NCI-H345 treated with DMSO at 0.1 percent for 48 hours (cell line): ENCODE measurements around the gene PRDM5.

Experiments
- DNase-seq: peaks from one replicate; lab custom pipeline; 2025; ENCODE audit not compliant: unreplicated experiment; lab: John Stamatoyannopoulos, UW

PRDM5 gene

DNA sequence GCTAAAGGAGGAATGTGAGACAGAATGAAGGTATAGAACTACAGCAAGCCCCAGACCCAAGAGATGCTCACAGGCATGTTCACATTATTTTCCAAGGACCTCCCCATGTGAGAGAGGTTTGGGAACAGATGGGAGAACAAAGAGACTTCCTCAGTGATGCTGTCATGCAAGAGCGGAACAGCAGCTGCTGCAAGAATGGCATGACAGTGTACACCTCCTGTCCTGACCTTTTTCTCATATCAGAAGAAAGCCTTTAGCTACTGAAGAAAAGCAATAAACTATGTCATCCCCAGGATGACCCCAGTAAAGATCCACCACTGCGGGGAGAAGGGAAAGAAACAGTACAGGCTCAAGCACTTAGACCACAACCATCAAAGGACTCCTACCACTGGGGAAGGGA is 7.2 kb downstream of the PRDM5 start:
- peak; percentile 29 for DNase-seq

DNA sequence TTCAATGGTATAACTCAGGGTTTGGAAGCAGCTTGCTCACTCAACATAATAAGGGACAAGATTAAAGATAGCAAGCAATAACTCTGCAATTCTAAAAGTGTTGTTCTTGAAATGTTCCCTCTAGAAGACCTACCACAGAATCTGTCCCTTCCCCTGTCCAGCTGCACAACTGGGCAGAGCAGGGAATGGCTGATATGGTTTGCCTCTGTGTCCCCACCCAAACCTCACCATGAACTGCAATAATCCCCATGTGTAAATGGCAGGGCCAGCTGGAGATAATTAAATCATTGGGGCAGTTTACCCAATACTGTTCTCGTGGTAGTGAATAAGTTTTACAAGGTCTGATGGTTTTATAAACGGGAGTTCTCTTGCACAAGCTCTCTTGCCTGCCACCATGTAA is 19.1 kb downstream of the PRDM5 start:
- no peak for DNase-seq

DNA sequence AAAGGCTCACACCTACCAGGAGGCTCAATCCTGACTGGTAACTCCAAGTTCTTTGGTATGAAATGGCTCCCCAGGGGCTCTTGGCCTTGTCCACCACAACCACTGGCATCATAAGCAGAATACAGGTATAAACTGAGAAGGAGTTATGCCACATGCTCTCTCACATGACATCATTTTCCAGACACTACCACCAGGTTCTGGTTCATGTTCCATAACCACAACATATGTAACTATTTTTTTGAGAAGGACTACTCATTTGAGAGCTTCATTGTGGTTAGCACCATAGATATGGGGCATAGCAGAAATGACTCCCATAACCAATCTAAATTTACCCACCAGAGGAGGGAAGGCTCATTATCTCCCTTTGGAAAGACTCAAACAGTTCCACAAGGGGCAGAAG is 19.6 kb downstream of the PRDM5 start:
- DNase-seq: no peak

DNA sequence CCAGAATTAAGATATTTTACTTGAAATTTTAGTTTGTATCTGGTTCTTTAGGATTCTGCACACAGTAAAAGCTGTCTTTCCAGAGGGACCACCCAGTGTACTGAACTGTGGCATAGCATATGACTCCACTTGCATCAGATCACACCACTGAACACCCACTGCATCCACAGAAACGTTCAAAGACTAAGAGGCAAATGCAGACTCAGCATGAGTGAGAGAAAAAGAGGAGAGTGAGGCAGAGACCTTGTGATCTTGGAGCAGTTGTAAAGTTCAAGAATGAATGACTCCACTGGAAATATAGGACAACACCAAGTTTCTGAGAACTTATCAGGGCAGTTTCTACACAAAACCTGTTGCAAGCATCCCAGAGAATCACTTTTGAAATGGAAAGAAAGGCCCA is 20.8 kb downstream of the PRDM5 start:
- DNase-seq: no peak

DNA sequence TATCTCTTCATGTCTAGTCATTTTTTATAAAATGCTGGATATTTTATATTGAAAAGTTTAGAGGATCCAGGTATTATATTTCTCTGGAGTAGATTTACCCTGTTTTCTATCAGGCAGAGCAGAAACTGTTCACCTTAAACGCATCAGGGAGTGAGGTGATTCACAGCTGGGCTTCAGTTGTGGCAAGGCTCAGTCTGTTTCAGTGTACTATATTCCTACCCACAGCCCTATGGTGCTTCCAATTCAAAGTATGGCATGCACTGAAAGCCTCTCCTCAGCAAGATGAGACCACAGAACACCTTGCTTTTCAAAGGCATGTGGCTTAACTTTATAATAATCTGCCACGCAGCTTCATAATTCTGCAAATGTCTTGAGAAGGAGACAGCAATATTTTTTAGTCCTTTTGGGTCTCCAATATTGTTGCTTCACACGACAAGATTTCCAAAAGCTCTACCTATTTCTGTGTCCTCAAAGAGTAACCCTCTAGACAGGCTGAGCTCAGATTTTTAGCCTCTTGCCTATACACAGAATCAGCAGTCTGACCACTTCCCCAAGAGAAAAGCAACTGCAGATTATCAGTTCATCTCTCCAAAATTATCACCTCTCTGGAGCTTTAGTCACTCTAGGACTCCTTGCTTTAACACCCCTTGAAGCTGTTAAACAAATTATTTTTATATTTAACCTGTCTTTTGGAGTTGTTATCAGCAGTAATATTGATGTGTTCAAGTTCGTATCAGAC is 24.4 kb downstream of the PRDM5 start:
- DNase-seq: no peak

DNA sequence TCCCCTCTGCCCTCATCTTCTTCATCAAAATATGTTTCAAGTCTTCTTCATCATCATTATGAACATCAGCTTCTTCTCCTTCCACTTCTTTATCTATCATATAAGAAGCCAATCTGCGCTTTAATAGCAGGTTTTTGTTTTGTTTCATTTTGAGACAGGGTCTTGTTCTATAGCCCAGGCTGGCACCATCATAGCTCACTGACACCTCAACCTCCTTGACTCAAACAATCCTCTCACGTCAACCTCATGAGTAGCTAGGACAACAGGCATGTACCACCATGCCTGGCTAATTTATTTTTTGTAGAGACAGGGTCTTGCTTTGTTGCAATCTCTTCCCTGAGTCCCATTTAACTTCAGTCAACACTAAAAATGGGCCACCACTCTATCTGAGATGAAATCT is 27.0 kb downstream of the PRDM5 start:
- no peak for DNase-seq

DNA sequence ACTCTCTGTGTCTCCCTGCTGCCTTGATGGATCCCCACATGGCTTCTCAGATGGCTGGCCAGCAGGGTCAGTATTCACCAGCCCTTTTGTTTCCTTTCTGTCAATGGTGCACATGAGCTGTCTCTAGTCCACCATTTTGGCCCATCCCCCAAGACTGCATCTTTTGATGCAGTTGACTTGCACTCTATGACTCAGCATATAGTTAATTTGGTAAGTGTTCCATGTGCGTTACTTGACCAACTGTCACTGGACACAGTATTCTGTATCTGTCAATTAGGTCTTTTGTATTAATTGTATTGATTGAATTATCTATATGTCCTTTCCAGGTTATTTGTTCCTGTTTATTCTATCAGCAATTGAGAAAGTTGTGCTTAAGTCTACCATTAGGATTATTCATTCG is 29.2 kb downstream of the PRDM5 start:
- DNase-seq: no peak

DNA sequence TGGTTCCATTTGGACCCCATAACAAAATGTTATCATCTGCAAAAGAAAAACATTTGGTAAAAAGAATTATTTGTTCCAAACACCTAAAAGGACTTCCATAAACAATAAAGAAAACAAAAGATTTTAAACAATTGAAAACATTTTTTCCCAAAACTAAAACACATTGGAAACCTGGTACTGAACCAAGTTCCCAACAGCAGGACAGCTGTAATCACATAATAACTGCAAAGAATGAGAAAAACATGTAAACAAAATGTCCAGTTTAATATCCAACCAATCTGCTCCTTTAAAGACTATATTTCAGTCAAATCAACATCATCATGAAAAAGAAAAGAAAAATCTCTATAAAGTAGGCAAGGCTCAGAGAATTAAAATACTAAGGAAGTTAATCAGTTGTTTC is 36.3 kb downstream of the PRDM5 start:
- DNase-seq: no peak

DNA sequence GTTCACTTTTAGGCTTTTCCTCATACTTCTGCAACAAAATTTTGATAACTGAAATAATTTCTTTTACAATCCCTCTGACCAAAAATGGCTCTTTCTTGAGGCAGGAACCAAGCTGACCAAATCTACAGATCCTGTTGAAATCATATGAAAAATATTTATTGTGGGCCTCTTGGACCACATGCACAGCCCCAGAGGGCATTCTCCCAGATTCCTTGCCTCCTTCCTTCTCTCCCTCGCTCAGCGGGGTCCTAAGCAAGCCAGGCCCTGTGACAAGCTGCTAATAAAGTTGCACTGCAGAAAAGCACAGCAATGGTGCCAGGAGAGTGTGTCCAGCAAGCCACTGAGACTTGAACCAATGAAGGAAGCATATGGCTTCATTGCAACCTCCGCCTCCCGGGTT is 40.7 kb downstream of the PRDM5 start:
- DNase-seq: no peak

DNA sequence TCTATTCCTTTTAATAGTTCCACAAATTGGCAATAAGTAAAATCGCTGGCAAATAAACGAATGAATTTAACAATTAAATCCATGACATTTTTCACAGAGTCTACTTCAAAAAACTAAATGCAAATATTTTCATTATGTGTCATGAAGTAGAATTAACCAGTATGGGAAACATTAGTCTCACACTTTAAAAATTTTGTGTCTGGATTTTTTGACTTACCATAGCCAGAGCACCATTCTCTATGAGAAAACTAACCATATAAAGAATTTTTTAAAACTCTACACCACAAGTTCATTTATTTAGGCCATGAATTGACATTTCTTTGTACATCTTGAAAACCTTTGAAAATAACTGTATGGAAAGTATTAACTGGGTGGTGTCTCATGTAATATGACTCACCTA is 41.2 kb downstream of the PRDM5 start:
- no peak for DNase-seq

DNA sequence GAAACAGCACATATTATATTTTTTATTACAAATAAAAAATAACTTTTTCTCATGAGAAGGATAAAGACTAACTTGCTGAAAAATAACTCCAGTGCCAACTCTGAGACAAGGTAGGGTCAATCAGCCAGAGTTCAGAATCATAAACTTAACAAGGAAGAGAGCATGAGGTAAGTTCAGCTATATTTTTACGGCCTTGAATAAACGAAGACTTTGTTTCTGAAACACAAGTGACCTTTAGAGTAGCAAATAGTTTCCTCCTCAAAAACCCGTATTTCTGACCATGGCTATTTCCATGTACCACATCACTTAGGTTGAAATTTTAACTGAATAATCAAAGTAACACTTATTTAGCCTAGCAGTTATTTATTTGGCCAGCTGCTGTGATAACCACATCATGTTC is 45.5 kb downstream of the PRDM5 start:
- no peak for DNase-seq

DNA sequence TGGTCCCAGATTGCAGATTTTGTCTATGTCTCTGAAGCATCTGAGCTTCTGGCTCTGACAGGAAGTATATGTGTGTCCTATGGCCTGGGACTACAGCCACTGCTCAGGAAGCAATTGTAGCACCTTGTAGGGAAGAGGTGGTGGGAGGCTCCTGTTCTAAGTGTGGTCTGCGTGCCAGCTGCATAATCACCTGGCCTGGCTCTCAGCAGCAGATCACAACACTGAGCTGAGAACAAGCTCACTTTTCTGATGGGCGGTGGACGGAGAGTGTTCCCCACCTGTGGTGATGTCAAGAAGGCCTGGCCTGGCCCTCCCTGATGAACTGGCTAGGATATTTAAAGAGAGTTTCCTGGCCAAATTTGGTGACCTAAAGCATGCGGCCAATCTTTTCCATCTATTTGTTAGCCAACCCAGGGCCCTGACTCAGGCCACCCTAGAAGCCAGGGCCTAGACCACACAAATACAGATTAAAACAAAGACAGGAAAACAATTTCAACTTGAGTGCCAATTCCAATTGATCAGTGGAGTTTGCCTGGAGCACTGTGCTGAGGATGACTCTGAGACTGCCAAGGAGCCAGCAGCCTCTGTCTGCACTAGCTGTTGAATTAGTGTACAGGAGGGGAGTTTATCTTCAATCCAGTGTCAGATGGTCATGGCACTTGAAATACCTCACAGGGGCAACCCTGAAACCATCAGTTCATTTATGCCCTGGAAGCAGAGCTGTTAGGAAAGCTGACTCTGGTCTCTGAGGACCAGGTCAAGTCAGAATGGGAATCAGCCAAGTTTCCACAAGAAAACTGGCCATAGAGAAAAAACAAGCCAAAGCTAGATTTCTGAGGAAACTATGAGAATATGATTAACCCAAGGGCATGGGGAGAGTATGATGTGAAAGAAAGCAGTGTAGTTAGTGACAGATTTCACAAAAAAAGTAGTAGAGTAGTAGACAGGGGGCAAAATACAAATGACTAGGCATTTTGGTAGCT is 47.4 kb downstream of the PRDM5 start:
- no peak for DNase-seq

DNA sequence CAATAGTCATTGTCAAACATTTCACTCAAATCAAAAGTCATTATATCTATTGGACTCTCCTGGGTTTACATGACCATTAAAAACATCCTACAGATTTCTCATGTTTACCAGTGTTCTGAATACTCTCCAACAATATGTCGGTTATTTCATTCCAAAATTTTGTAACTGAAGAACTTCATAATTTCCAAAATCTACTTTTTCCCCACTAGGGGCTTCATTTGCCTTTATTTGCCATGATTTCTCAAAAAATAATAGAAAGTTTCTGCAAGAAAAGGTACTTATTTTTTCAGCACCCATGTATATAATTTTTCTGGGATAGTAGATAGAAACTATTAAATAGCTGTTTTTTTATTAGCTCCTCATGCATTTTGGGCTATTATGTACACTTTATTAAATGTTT is 49.0 kb downstream of the PRDM5 start:
- DNase-seq: no peak

DNA sequence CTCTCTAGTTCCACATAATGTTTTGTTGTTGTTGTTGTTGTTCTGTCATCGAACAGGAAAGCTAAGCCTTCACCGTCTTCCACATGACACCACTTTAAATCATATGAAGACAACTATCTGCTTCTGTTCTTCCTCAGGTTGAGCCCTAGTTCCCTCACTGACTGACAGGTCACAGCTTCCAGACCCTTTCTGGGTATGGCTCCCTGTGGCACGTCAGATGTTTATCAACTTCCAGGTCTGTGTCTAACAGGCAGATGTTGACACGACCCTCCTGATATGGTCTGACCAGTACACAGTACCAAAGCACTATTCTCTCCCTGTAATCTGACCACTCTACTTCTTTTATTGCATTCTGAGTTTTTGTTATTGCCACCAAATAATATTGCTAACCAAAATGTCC is 51.4 kb downstream of the PRDM5 start:
- DNase-seq: no peak

DNA sequence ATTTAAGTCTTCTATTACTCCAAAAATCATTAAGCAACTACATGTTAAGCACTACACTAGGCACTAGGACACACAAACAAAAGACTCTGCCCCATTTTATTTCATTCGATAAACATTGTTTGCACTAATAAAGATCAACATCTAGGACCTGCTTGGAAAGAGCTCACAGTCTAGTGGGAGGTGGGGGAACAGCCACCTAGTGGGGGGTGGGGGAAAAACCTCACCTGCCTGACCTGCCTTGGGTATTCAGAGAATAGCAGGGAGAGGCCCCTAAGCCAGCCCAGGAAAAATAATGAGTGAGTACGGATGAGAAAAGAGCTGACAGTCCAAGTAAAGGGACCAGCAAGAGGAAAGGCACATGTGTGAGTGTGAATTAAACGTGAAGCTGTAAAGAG is 52.2 kb downstream of the PRDM5 start:
- DNase-seq: peak; percentile 1

DNA sequence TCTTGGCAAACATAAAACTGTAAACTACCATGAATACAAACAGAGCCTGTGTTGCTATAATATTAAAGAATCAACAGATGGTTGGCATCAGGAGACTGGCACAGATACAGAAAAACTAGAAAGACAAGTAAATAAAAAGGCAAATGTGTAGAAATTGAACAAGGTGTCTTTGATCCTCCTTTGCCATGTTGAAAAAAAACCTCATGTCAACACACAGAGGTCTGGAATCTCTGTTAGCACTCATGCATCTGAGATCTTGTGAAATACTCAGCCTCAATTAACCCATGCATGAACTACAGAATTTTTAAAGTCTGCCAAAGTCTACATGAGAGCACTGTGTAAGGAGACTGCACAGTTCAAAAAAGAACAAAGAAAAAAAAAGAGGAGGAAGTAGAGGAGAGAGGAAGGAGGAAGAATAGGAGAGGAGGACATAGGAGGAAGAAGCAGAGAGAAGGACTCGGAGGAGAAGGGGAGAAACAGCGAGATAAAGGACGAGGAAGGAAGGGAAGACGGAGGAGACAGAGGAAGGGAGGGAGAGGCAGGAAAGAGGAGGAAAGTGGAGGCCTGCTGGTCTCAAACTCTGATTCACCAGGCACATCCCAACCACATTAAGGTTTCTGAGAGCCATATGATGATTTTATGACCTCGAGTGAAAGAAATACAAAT is 52.8 kb downstream of the PRDM5 start:
- peak; percentile 7 for DNase-seq

DNA sequence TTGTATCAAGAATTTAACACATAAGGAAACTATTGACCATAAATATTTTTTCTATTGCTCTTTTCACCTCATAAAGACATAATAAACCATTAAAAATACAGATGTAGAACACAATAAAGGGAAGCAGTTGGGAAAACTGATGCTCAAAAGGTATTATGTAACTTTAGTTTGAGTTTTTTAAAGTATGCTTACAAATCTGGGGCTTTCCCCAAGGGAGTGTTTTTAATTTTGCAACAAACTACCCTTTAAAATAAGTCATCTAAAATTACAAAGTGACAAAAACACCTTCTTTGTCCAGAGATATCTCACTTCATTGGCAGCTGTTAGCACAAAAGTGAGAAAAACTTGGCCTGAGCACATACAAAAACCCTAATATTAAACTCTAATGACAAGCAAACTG is 55.0 kb downstream of the PRDM5 start:
- no peak for DNase-seq

DNA sequence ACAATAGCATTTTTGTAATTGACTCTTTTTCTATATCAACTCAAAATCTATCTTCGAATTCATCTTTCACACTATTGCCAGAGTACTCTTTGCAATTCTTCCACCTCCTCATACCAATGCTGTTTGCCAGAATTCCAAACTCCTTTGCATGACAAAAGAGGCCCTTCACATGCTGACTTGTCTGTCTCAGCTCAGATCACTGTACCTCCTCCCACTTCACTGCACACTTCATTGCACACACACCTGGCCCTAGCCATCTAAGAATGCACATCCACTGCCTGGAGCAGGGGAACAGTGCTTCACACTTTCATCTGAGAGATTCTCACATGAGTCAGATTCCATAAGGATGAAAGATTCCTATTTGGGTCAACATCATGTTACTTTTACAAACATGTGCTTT is 56.5 kb downstream of the PRDM5 start:
- peak; percentile 10 for DNase-seq

DNA sequence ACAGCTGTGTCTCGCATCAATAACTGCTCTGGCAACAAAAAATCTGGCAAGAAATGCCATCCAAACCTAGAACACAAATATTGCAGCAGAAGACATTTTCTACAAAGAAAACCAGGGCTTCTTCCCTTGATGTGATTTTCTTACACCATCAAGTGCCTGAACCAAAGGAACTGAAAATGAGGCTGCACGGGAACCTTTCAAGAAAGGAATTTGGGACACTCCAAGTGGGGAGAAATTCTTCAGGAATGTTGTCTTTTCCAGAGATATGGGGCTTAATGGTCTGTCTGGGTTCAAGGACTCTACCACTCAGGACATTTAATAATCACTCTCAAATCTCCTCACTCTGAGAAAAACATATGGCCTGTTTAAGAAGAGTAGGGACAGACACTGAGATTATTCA is 57.6 kb downstream of the PRDM5 start:
- no peak for DNase-seq

DNA sequence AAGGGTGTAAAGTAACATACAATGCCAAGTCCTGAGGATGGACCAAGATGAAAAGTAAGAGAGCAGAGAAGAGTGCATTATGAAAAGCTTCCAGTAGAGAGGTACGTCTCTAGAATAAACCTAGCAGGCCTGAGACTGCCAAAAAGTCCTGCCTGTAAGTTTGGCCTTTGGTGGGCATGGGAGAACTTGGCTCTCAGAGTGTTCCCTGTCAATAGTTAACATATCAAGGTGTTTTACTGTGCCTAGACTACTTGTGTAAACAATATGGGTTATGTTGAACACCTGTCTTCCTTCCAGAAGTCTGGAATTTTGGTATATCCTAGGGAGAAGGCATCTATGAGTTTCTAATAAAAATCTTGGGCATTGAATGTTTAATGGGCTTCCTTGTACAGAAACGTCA is 60.1 kb downstream of the PRDM5 start:
- no peak for DNase-seq

DNA sequence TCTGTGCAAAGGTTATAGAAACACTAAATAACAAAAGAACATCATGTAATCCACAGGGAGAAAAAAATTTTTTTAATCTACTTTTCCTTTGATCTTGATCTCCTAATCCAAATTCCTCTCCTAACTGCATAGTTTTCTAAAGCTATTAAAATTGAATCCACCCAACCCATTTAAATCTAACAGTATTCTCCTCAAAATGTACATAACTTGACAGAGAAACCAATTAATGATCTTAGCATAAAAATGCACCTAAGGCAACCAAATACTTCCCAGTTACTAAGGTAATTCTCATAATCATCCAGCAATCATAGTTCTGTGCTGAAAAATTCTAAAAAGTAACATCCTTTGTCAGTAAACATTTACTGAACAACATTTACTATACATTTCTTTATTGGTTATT is 60.7 kb downstream of the PRDM5 start:
- DNase-seq: no peak

DNA sequence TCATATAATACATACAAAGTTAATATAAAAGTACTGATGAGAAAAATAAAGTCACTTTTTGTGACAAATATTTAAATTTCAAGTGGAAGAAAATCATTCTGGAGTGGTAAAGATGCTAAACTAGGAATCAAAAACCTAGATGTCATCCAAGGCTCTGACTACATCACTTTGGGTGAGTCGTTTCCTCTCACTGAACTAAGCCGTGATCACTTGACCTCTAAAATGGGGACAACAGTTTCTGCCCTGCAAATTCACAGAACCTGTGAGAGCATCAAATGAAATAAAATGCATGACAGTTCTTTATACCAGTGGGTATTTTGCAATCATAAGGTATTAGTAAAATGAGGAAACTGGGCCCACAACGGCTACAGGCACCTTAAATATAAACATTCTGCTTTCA is 63.8 kb downstream of the PRDM5 start:
- DNase-seq: no peak
